Measurements from ENCODE around the gene AP3M1. TPM values are rescaled to one million over a fixed set of nuclear protein-coding genes. Genes with fewer than 3 reads are reported as not detected.

The AP3M1 gene
- polyA plus RNA-seq, 3 donors = 17.5 to 32.0 (median 23.2) TPM

GRCh38 chr10:74075906-74076305, 74.7 kb downstream of the AP3M1 start:
- WGBS (ENCODE audit: insufficient coverage) = 95% methylated on average over 4 of the region's 5 CpGs
- Histone ChIP-seq H3K27me3 (ENCODE audit: control insufficient read depth in 2 of 2, insufficient read depth in 2 of 2, low read length in 2 of 2) (no peaks in the 10 kb centered on the region), H3K9ac (ENCODE audit: insufficient read depth, low read length, poor library complexity, severe bottlenecking) (no peak overlapping the region), H3K4me2 (replicated peaks; ENCODE audit: extremely low read depth, low read length, poor library complexity, severe bottlenecking) (no peak overlapping the region), H3K36me3 (replicated peaks in 1 of 2; ENCODE audit: control insufficient read depth in 1 of 2, insufficient read depth in 2 of 2, low read length in 2 of 2) (peaks cover 57 to 84% of the 10 kb centered on the region in 2 donors), H4K20me1 (ENCODE audit: insufficient read depth, low read length) (peaks cover 66% of the 10 kb centered on the region), H3K4me1 (ENCODE audit: control insufficient read depth in 1 of 2, insufficient read depth in 2 of 2, low read length in 2 of 2) (no peaks in the 10 kb centered on the region), H3K79me2 (ENCODE audit: insufficient read depth, low read length) (peaks cover 18% of the 10 kb centered on the region), H3K4me3 (replicated peaks in 1 of 3; ENCODE audit: low read depth in 2 of 3, low read length in 3 of 3) (no peak overlapping the region), H3K27ac (ENCODE audit: low read depth in 1 of 2, low read length in 2 of 2) (peak overlapping the region in 1 of 2 donors; percentile 17), H2AFZ (ENCODE audit: insufficient read depth, low read depth, low read length, poor library complexity, severe bottlenecking) (no peak overlapping the region), H3K9me3 (replicated peaks in 1 of 2; ENCODE audit: control insufficient read depth in 1 of 2, insufficient read depth in 1 of 2, low read length in 2 of 2) (no peaks in the 10 kb centered on the region)
- H3K36me3 Mint-ChIP-seq = peaks cover 60 to 68% of the 10 kb centered on the region in 2 donors
- TF ChIP-seq CTCF (IDR thresholded peaks at IDR 0.05) = no peak
- H3K27ac Mint-ChIP-seq = peak overlapping the region in 4 of 7 donors; percentile 9 to 69 (median 50)
- no peaks in the 10 kb centered on the region for H3K9me3 Mint-ChIP-seq
- no peak overlapping the region for H3K4me3 Mint-ChIP-seq
- intact Hi-C loops (cut with micrococcal nuclease) = loop anchor here in 1 of 2 donors (10.0 kb wide), 1 partner anchor 111 kb away; no protein-coding TSS in a partner anchor
- peaks cover 17% of the 10 kb centered on the region for H3K4me1 Mint-ChIP-seq
- no peak for DNase-seq
- no peaks in the 10 kb centered on the region for H3K27me3 Mint-ChIP-seq (ENCODE audit: low read depth in 3 of 3)

GRCh38 chr10:74072503-74072902, 78.1 kb downstream of the AP3M1 start:
- DNase-seq = no peak
- Histone ChIP-seq H3K9ac (ENCODE audit: insufficient read depth, low read length, poor library complexity, severe bottlenecking) (no peak overlapping the region), H3K36me3 (replicated peaks in 1 of 2; ENCODE audit: control insufficient read depth in 1 of 2, insufficient read depth in 2 of 2, low read length in 2 of 2) (peaks cover 62 to 82% of the 10 kb centered on the region in 2 donors), H3K4me1 (ENCODE audit: control insufficient read depth in 1 of 2, insufficient read depth in 2 of 2, low read length in 2 of 2) (peaks cover 3% of the 10 kb centered on the region in 2 donors), H3K4me3 (replicated peaks in 1 of 3; ENCODE audit: low read depth in 2 of 3, low read length in 3 of 3) (no peak overlapping the region), H3K27ac (ENCODE audit: low read depth in 1 of 2, low read length in 2 of 2) (no peak overlapping the region), H4K20me1 (ENCODE audit: insufficient read depth, low read length) (peaks cover 77% of the 10 kb centered on the region), H3K27me3 (ENCODE audit: control insufficient read depth in 2 of 2, insufficient read depth in 2 of 2, low read length in 2 of 2) (no peaks in the 10 kb centered on the region), H3K9me3 (replicated peaks in 1 of 2; ENCODE audit: control insufficient read depth in 1 of 2, insufficient read depth in 1 of 2, low read length in 2 of 2) (no peaks in the 10 kb centered on the region), H3K4me2 (replicated peaks; ENCODE audit: extremely low read depth, low read length, poor library complexity, severe bottlenecking) (no peak overlapping the region), H2AFZ (ENCODE audit: insufficient read depth, low read depth, low read length, poor library complexity, severe bottlenecking) (no peak overlapping the region), H3K79me2 (ENCODE audit: insufficient read depth, low read length) (peaks cover 41% of the 10 kb centered on the region)
- Mint-ChIP-seq H3K9me3 (no peaks in the 10 kb centered on the region), H3K27me3 (ENCODE audit: low read depth in 3 of 3) (no peaks in the 10 kb centered on the region), H3K4me1 (peaks cover 9% of the 10 kb centered on the region), H3K36me3 (peaks cover 57 to 70% of the 10 kb centered on the region in 2 donors), H3K27ac (peak overlapping the region in 1 of 7 donors; percentile 15), H3K4me3 (no peak overlapping the region)
- intact Hi-C loops (cut with micrococcal nuclease) = loop anchor here in 1 of 2 donors (10.0 kb wide), 1 partner anchor 108 kb away; no protein-coding TSS in a partner anchor
- WGBS (ENCODE audit: insufficient coverage) = no CpG with 5 or more reads among the region's 6 CpGs
- TF ChIP-seq CTCF (IDR thresholded peaks at IDR 0.05) = no peak
